Stimulated activated CD8-positive, alpha-beta memory T cell treated with anti-CD3 and anti-CD28 coated beads, Interleukin-4, amount 100 ng/mL, for 48 hours (primary cell): ENCODE results near the gene SECTM1.

Experiments
- DNase-seq: peaks from one replicate; pipeline ENCODE4 v3.0.0-alpha.2; 2020

SECTM1 gene

GRCh38 chr17:82277851-82278250 lies 55.7 kb downstream of the SECTM1 start:
- no peak for DNase-seq

GRCh38 chr17:82276938-82277337 lies 56.6 kb downstream of the SECTM1 start:
- DNase-seq, result no peak

- DNase-seq, result no peak
Observed at GRCh38 chr17:82275326-82275725, 58.2 kb downstream of the SECTM1 start.

GRCh38 chr17:82274134-82275020 lies 59.2 kb downstream of the SECTM1 start:
- DNase-seq, result no peak

GRCh38 chr17:82273327-82274133 lies 60.0 kb downstream of the SECTM1 start, which contains the start of gene CSNK1D:
TSS of gene CSNK1D (minus strand) at chr17:82273700. CDS start at chr17:82273381, 319 bp downstream.
- DNase-seq, result peak; percentile 96

GRCh38 chr17:82272495-82273326 lies 60.9 kb downstream of the SECTM1 start:
- peak; percentile 58 for DNase-seq

DNA sequence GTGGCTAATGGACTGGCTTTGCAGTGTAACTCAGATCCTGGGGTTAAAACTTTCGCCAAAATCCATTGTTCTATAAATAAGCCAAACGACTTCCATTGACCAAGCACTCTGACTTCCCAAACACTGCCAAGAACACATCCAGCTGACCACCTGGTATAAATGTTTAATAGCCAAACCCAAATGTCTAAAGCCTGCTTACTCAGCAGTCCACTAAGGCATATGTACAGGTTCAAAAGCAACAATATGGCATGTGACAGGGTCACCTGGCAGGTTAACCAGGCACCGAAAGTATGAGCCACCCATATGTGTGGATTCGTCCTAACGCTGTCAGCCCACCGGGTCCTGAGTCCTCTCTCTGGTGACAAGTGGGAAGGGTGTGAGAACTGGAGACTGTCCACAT lies 62.2 kb downstream of the SECTM1 start:
- DNase-seq, result no peak
